Colonic mucosa (tissue), 4 donors: Measurements from ENCODE around the gene RIBC2. TPM values are rescaled to one million over a fixed set of nuclear protein-coding genes. Genes with fewer than 3 reads are reported as not detected.
A peak's percentile ranks its signal among the peaks of the same experiment; 100 is the strongest.
"Not testable (repeated sequence)": the region's sequence is repeated elsewhere in the genome, so short reads cannot be mapped to it uniquely, and the experiment has no call there.

Experiments used
- DNase-seq: peaks from one replicate; pipeline ENCODE4 v3.0.0-alpha.2; 2020
- H3K27ac ChIP-seq: fragments of 200-600 bp; one replicate; pipeline ENCODE4 v1.8.0; 2021
- H3K27me3 ChIP-seq: fragments of 200-600 bp; one replicate; pipeline ENCODE4 v1.8.0; 2021
- H3K36me3 ChIP-seq: fragments of 200-600 bp; one replicate; pipeline ENCODE4 v1.8.0; 2021
- H3K4me1 ChIP-seq: fragments of 200-600 bp; one replicate; pipeline ENCODE4 v1.8.0; 2021; ENCODE audit warnings: mild to moderate bottlenecking
- H3K4me3 ChIP-seq: fragments of 200-600 bp; one replicate; pipeline ENCODE4 v1.8.0; 2021
- H3K9ac ChIP-seq, 2 donors: one replicate each; pipeline ENCODE4 v1.7.0; 2013; ENCODE audit warnings: control low read depth in 2 of 2, low read depth in 2 of 2, low read length in 2 of 2
- H3K9me3 ChIP-seq: fragments of 200-600 bp; one replicate; pipeline ENCODE4 v1.8.0; 2021
- CTCF ChIP-seq: fragments of 200-600 bp; IDR thresholded peaks from one replicate; pipeline ENCODE4 v1.8.0; 2022; ENCODE audit warnings: antibody characterized with exemption, mild to moderate bottlenecking
- intact Hi-C: fragments of 100-400 bp; cut with DNase I; formaldehyde crosslinking; loops from one replicate; pipeline ENCODE4 v1.14.1; 2022
- total RNA-seq, 2 donors: library from RNA; stranded (reverse); fragmentation: NEBNext Ultra II Directional in 1 of 2; extraction: Animal tissue kit (Norgen Biotek cat#: 25700) in 1 of 2; gene quantifications; one replicate each; pipeline ENCODE4 v1.2.1, GENCODE V29; 2021
- donor health status: healthy.
- donor health status: DM: no; HTN: no; CAD: no.
- donor health status: DM: no; HTN: no; CAD: no.

Gene RIBC2
- total RNA-seq, 2 donors from 2014 or later = 0.85 to 6.7 TPM

- TF ChIP-seq CTCF = no peak
- H3K27ac ChIP-seq = peak overlapping the region; percentile 32
- no peaks in the 10 kb centered on the region for H3K9me3 ChIP-seq
- no peaks in the 10 kb centered on the region for H3K4me1 ChIP-seq
- no peak overlapping the region for H3K9ac ChIP-seq
- peak; percentile 31 for DNase-seq
- no peak overlapping the region for H3K4me3 ChIP-seq
- intact Hi-C loops = no loop called here
- H3K27me3 ChIP-seq = no peaks in the 10 kb centered on the region
- no peaks in the 10 kb centered on the region for H3K36me3 ChIP-seq
Measured at GRCh38 chr22:45460288-45461109, 47.0 kb downstream of the RIBC2 start.

GRCh38 chr22:45462034-45462655 is 48.7 kb downstream of the RIBC2 start:
- no peaks in the 10 kb centered on the region for H3K9me3 ChIP-seq
- no peak for DNase-seq
- no peaks in the 10 kb centered on the region for H3K4me1 ChIP-seq
- H3K27me3 ChIP-seq = no peaks in the 10 kb centered on the region
- H3K36me3 ChIP-seq = no peaks in the 10 kb centered on the region
- H3K4me3 ChIP-seq = no peak overlapping the region
- no peak overlapping the region for H3K27ac ChIP-seq
- TF ChIP-seq CTCF = no peak
- intact Hi-C loops = no loop called here
- H3K9ac ChIP-seq = no peak overlapping the region

- DNase-seq, intact Hi-C loops, H3K9me3 ChIP-seq, H3K36me3 ChIP-seq, H3K4me3 ChIP-seq, H3K27ac ChIP-seq, H3K4me1 ChIP-seq, H3K9ac ChIP-seq, H3K27me3 ChIP-seq: not testable (repeated sequence)
Measured at GRCh38 chr22:45463691-45464090, 50.2 kb downstream of the RIBC2 start.

GRCh38 chr22:45465633-45466032 is 52.1 kb downstream of the RIBC2 start:
- H3K27ac ChIP-seq = no peak overlapping the region
- H3K9me3 ChIP-seq = no peaks in the 10 kb centered on the region
- no peaks in the 10 kb centered on the region for H3K36me3 ChIP-seq
- TF ChIP-seq CTCF = no peak
- DNase-seq = no peak
- no peak overlapping the region for H3K9ac ChIP-seq
- no peaks in the 10 kb centered on the region for H3K4me1 ChIP-seq
- intact Hi-C loops = no loop called here
- H3K4me3 ChIP-seq = no peak overlapping the region
- H3K27me3 ChIP-seq = no peaks in the 10 kb centered on the region

GRCh38 chr22:45468872-45469271 is 55.4 kb downstream of the RIBC2 start:
- no peak overlapping the region for H3K27ac ChIP-seq

More at GRCh38 chr22:45468872-45469271, 55.4 kb downstream of the RIBC2 start:
- no peaks in the 10 kb centered on the region for H3K27me3 ChIP-seq
- H3K4me3 ChIP-seq = no peak overlapping the region
- H3K36me3 ChIP-seq = no peaks in the 10 kb centered on the region
- no peak for DNase-seq
- no peaks in the 10 kb centered on the region for H3K9me3 ChIP-seq
- H3K4me1 ChIP-seq = no peaks in the 10 kb centered on the region
- intact Hi-C loops = no loop called here
- no peak overlapping the region for H3K9ac ChIP-seq
- no peak for TF ChIP-seq CTCF
